Heart left ventricle (tissue), 16 donors: ENCODE data around the gene MMP24OS. TPM values are rescaled to one million over a fixed set of nuclear protein-coding genes. Genes with fewer than 3 reads are reported as not detected.
A peak's percentile ranks its signal among the peaks of the same experiment; 100 is the strongest.

ENCODE experiments used
- ATAC-seq, 4 donors: fragments of 200-7000 bp; cut with Tn5 transposase; one replicate each; pipeline ENCODE4 v1.9.1; 2020 to 2022; ENCODE audit warnings: moderate library complexity in 4 of 4, mild to moderate bottlenecking in 3 of 4, moderate number of reproducible peaks in 1 of 4
- DNase-seq, 5 donors: peaks; one replicate each; pipeline ENCODE4 v3.0.0-alpha.2; 2020
- H3K27ac ChIP-seq, 12 donors: fragments of 200-600 bp; sonication (generic) in 4 of 12; one replicate each; pipeline versions ENCODE4 v1.5.0 to v1.8.0; 2016 to 2022; ENCODE audit warnings: mild to moderate bottlenecking in 2 of 12
- H3K27me3 ChIP-seq, 9 donors: fragments of 200-600 bp; sonication (generic) in 2 of 9; one replicate each; pipeline versions ENCODE4 v1.5.1 to v1.8.0; 2016 to 2022; ENCODE audit warnings: mild to moderate bottlenecking in 3 of 9
- H3K36me3 ChIP-seq, 9 donors: fragments of 200-600 bp; sonication (generic) in 2 of 9; one replicate each; pipeline versions ENCODE4 v1.5.0 to v1.8.0; 2018 to 2022; ENCODE audit warnings: mild to moderate bottlenecking in 2 of 9
- H3K4me1 ChIP-seq, 12 donors: fragments of 200-600 bp; sonication (generic) in 4 of 12; one replicate each; pipeline versions ENCODE4 v1.5.0 to v1.8.0; 2016 to 2022; ENCODE audit warnings: mild to moderate bottlenecking in 3 of 12
- H3K4me3 ChIP-seq, 12 donors: fragments of 200-600 bp; sonication (generic) in 4 of 12; one replicate each; pipeline versions ENCODE4 v1.5.0 to v1.8.0; 2017 to 2022; ENCODE audit warnings: mild to moderate bottlenecking in 9 of 12, moderate library complexity in 4 of 12
- H3K9me3 ChIP-seq, 12 donors: fragments of 200-600 bp; sonication (generic) in 4 of 12; one replicate each; pipeline versions ENCODE4 v1.5.0 to v1.8.0; 2016 to 2022; ENCODE audit warnings: mild to moderate bottlenecking in 1 of 12
- CTCF ChIP-seq, 12 donors: fragments of 200-600 bp; sonication (generic) in 4 of 12; IDR thresholded peaks; one replicate each; pipeline versions ENCODE4 v1.5.0 to v1.8.0; 2018 to 2022; ENCODE audit warnings: antibody characterized with exemption in 12 of 12, mild to moderate bottlenecking in 5 of 12
- POLR2A ChIP-seq, 2 donors: fragments of 450-650 bp; IDR thresholded peaks; one replicate each; pipeline ENCODE4 v1.6.1; 2017; ENCODE audit warnings: antibody characterized with exemption in 2 of 2, mild to moderate bottlenecking in 2 of 2, moderate library complexity in 2 of 2
- WGBS, 4 donors: extraction: QIAGEN DNeasy Blood & Tissue Kit in 2 of 4; methylation state at CpG; one replicate each; pipeline versions ENCODE4 v1.1.5 to v1.1.7; 2013 to 2018; 5-methylcytosine and 5-hydroxymethylcytosine counted together
- intact Hi-C, 10 donors: fragments of 100-400 bp; cut with DNase I; formaldehyde crosslinking; loops; one replicate each; pipeline versions ENCODE4 v1.11.1 to v1.14.2; 2022
- polyA plus RNA-seq, 2 donors: library from polyadenylated mRNA; stranded (reverse); fragments of 200-250 nt; gene quantifications; one replicate each; pipeline ENCODE4 v1.2.3, GENCODE V29; 2013
- total RNA-seq, 9 donors: library from RNA; depleted of rRNA in 2 of 9; stranded (reverse); fragments of >200 nt in 2 of 9; fragmentation: NEBNext Ultra II Directional in 3 of 9; extraction: Animal tissue kit (Norgen Biotek cat#: 25700) in 3 of 9; gene quantifications; one replicate each; pipeline versions ENCODE4 v1.1.0 to v1.2.4, GENCODE V29; 2016 to 2023
- donor health status: ischemic (EF 13 %, LVEDD 7.1; RV severe dilation, severe dysfunction).
- donor health status: healthy with polysubstance abuse.
- donor health status: DM: no; HTN: yes; CAD: no.
- donor health status: DM: no; HTN: no; CAD: no.
- donor health status: ischemic (EF 25% LVEDD 6.9; RV normal size, moderate dysfunction).
- donor health status: ischemic (EF 25% LVEDD 5.7; RV mildly dilated, moderate dysfunction).
- donor health status: healthy.
- donor health status: DM: yes; HTN: yes; CAD: no.
- donor health status: ischemic (EF 35%, LVEDD 5.7; RV mildly dilated, moderate dysfunction).
- donor health status: nonischemic (EF 11% LVEDD 7.7; RV severe dilation, severe dysfunction).
- donor health status: DM: yes; HTN: yes; CAD: no.
- donor health status: PGD.
- donor health status: ischemic (EF 29% LVEDD 5.4; RV normal size, mild dysfunction).
- donor health status: nonischemic (EF 23%, LVEDD 6.1; RV moderate dilation, normal function).

Gene MMP24OS
- total and polyA plus RNA-seq, 11 donors, result 11.7 to 64.8 (median 41.6) TPM

GRCh38 chr20:35304956-35305355 lies 27.0 kb upstream of the MMP24OS start:
- Histone ChIP-seq H3K4me3 (no peak overlapping the region), H3K27ac (peak overlapping the region in 1 of 12 donors; percentile 48), H3K4me1 (peaks cover 0 to 36% (median 18%) of the 10 kb centered on the region in 12 donors), H3K9me3 (no peaks in the 10 kb centered on the region), H3K27me3 (no peaks in the 10 kb centered on the region), H3K36me3 (peaks cover 0 to 21% (median 8%) of the 10 kb centered on the region in 9 donors)
- no peak for TF ChIP-seq CTCF (IDR thresholded peaks at IDR 0.05)
- no peak for TF ChIP-seq POLR2A (IDR thresholded peaks at IDR 0.05)
- 88 to 93% (median 90%) methylated on average over 6 of the region's 6 CpGs for WGBS, 4 donors
- intact Hi-C loops, result loop anchor here in 9 of 10 donors (1.0 to 5.0 kb wide), 7 partner anchors 37 to 142 kb away; partner anchors contain the start of gene GDF5 (in 6 of the 9)
- ATAC-seq, result no peak
- DNase-seq, result no peak

- Histone ChIP-seq H3K27ac (no peak overlapping the region), H3K9me3 (no peaks in the 10 kb centered on the region), H3K4me1 (peaks cover 0 to 36% (median 18%) of the 10 kb centered on the region in 12 donors), H3K4me3 (no peak overlapping the region), H3K36me3 (peaks cover 0 to 18% (median 8%) of the 10 kb centered on the region in 9 donors), H3K27me3 (no peaks in the 10 kb centered on the region)
- peak; percentile 82 to 94 (median 88) for TF ChIP-seq CTCF (IDR thresholded peaks at IDR 0.05)
- no peak for TF ChIP-seq POLR2A (IDR thresholded peaks at IDR 0.05)
- intact Hi-C loops, result loop anchor here (1.0 to 5.0 kb wide), 5 partner anchors 133 to 143 kb away; partner anchors contain the start of gene GDF5 (in 6 of the 10)
- 15 to 47% (median 35%) methylated on average over 13 to 18 of the region's 18 CpGs for WGBS, 4 donors
- DNase-seq, result peak; percentile 70 to 79 (median 78)
- peak in 3 of 4 donors; percentile 52 to 57 (median 54) for ATAC-seq
These were observed 26.0 kb upstream of the MMP24OS start for GRCh38 chr20:35303735-35304491.

- intact Hi-C loops, result loop anchor here in 4 of 10 donors (2.0 to 5.0 kb wide), 2 partner anchors 135 to 144 kb away; partner anchors contain the start of gene GDF5 (in 1 of the 4)
These were observed 25.4 kb upstream of the MMP24OS start for GRCh38 chr20:35303382-35303734.

More at GRCh38 chr20:35303382-35303734, 25.4 kb upstream of the MMP24OS start:
- H3K27ac ChIP-seq, result peak overlapping the region in 1 of 12 donors; percentile 38
- DNase-seq (no peak), ATAC-seq (no peak)
- no peaks in the 10 kb centered on the region for H3K9me3 ChIP-seq
- 69 to 80% (median 74%) methylated on average over 10 to 11 of the region's 11 CpGs for WGBS, 4 donors
- H3K4me1 ChIP-seq, result peaks cover 0 to 33% (median 15%) of the 10 kb centered on the region in 12 donors
- H3K4me3 ChIP-seq, result no peak overlapping the region
- no peaks in the 10 kb centered on the region for H3K27me3 ChIP-seq
- TF ChIP-seq CTCF (IDR thresholded peaks at IDR 0.05) (no peak), POLR2A (IDR thresholded peaks at IDR 0.05) (no peak)
- peaks cover 0 to 18% (median 8%) of the 10 kb centered on the region in 9 donors for H3K36me3 ChIP-seq
